GM19238 (cell line): ENCODE results near the gene RHBDF2.

Source experiments
- DNase-seq: peaks from one replicate; pipeline ENCODE4 v3.0.0; 2011; ENCODE audit warnings: low spot score; ENCODE audit not compliant: insufficient read length

Gene RHBDF2

GRCh38 chr17:76466775-76467130, 34.5 kb downstream of the RHBDF2 start:
- DNase-seq, result no peak

GRCh38 chr17:76462556-76463290, 38.5 kb downstream of the RHBDF2 start:
- DNase-seq, result no peak

- no peak for DNase-seq
Observed at GRCh38 chr17:76461765-76462555, 39.3 kb downstream of the RHBDF2 start.

- DNase-seq, result no peak
Observed at GRCh38 chr17:76459674-76460073, 41.5 kb downstream of the RHBDF2 start.

- peak; percentile 45 for DNase-seq
Observed at GRCh38 chr17:76458580-76459490, 42.4 kb downstream of the RHBDF2 start.

GRCh38 chr17:76453431-76453743, 47.8 kb downstream of the RHBDF2 start:
- no peak for DNase-seq

GRCh38 chr17:76452660-76453430, 48.4 kb downstream of the RHBDF2 start, which contains the start of gene UBE2O:
Gene UBE2O (minus strand): TSS chr17:76453152. CDS start chr17:76453141, 11 bp downstream.
- DNase-seq, result peak; percentile 96

GRCh38 chr17:76452127-76452659, 49.0 kb downstream of the RHBDF2 start:
- no peak for DNase-seq

- DNase-seq, result no peak
Observed at GRCh38 chr17:76451506-76451905, 49.7 kb downstream of the RHBDF2 start.

GRCh38 chr17:76449126-76449525, 52.1 kb downstream of the RHBDF2 start:
- no peak for DNase-seq

GRCh38 chr17:76447931-76448652, 53.1 kb downstream of the RHBDF2 start:
- DNase-seq, result no peak

- no peak for DNase-seq
Observed at GRCh38 chr17:76446449-76447231, 54.6 kb downstream of the RHBDF2 start.

- no peak for DNase-seq
Observed at GRCh38 chr17:76445697-76446448, 55.4 kb downstream of the RHBDF2 start.

GRCh38 chr17:76444518-76445311, 56.5 kb downstream of the RHBDF2 start:
- DNase-seq, result no peak

GRCh38 chr17:76442341-76443338, 58.6 kb downstream of the RHBDF2 start:
- DNase-seq, result no peak

GRCh38 chr17:76441686-76442340, 59.4 kb downstream of the RHBDF2 start:
- no peak for DNase-seq
